HG03521 (cell line): ENCODE measurements around the gene CLASRP.
"Not testable (repeated sequence)": the region's sequence is repeated elsewhere in the genome, so short reads cannot be mapped to it uniquely, and the experiment has no call there.

Experiments used
- ATAC-seq: cut with Tn5 transposase; IDR thresholded peaks from one replicate; pipeline ENCODE4 v1.9.1; 2021; ENCODE audit warnings: mild to moderate bottlenecking, moderate library complexity; ENCODE audit not compliant: unreplicated experiment

Gene CLASRP

GRCh38 chr19:45100201-45100600, 61.4 kb downstream of the CLASRP start:
- ATAC-seq, result no peak

- no peak for ATAC-seq
Measured at GRCh38 chr19:45100846-45101252, 62.0 kb downstream of the CLASRP start.

- no peak for ATAC-seq
Measured at GRCh38 chr19:45101806-45102205, 63.0 kb downstream of the CLASRP start.

GRCh38 chr19:45102481-45102880, 63.6 kb downstream of the CLASRP start:
- ATAC-seq, result no peak

- no peak for ATAC-seq
Measured at GRCh38 chr19:45103156-45103507, 64.3 kb downstream of the CLASRP start.

GRCh38 chr19:45103508-45104319, 64.9 kb downstream of the CLASRP start:
- no peak for ATAC-seq

GRCh38 chr19:45104658-45105349, 66.0 kb downstream of the CLASRP start:
- no peak for ATAC-seq

- not testable (repeated sequence) for ATAC-seq
Measured at GRCh38 chr19:45106363-45106762, 67.5 kb downstream of the CLASRP start.

- ATAC-seq, result no peak
Measured at GRCh38 chr19:45107621-45108150, 68.8 kb downstream of the CLASRP start.

- no peak for ATAC-seq
Measured at GRCh38 chr19:45110851-45111266, 72.0 kb downstream of the CLASRP start.

- no peak for ATAC-seq
Measured at GRCh38 chr19:45112111-45112827, 73.4 kb downstream of the CLASRP start.

GRCh38 chr19:45113628-45114027, 74.8 kb downstream of the CLASRP start:
- no peak for ATAC-seq

- ATAC-seq, result no peak
Measured at GRCh38 chr19:45114116-45114515, 75.3 kb downstream of the CLASRP start.

- no peak for ATAC-seq
Measured at GRCh38 chr19:45115809-45116615, 77.2 kb downstream of the CLASRP start.

- no peak for ATAC-seq
Measured at GRCh38 chr19:45117167-45117594, 78.3 kb downstream of the CLASRP start.

- ATAC-seq, result no peak
Measured at GRCh38 chr19:45117671-45118070, 78.8 kb downstream of the CLASRP start.

GRCh38 chr19:45118106-45118505, 79.3 kb downstream of the CLASRP start:
- ATAC-seq, result no peak

GRCh38 chr19:45118591-45119355, 79.9 kb downstream of the CLASRP start:
- ATAC-seq, result peak; percentile 36

- ATAC-seq, result no peak
Measured at GRCh38 chr19:45119582-45119981, 80.7 kb downstream of the CLASRP start.
